Erythroblast (primary cell): Measurements from ENCODE around the gene GARNL3.

Experiments
- GATA1 ChIP-seq: IDR thresholded peaks from 2 replicates; pipeline ENCODE4 v1.6.1; 2011; ENCODE audit warnings: low read depth, mild to moderate bottlenecking, control low read depth, low read length, moderate library complexity
- POLR2A ChIP-seq: IDR thresholded peaks from 2 replicates; pipeline ENCODE4 v1.6.1; 2011; ENCODE audit warnings: mild to moderate bottlenecking, low read length

GRCh38 chr9:127224178-127224882, 40.2 kb upstream of the GARNL3 start:
- TF ChIP-seq POLR2A (no peak), GATA1 (no peak)
